Measurements from ENCODE around the gene CRYBG3. TPM values are rescaled to one million over a fixed set of nuclear protein-coding genes. Genes with fewer than 3 reads are reported as not detected.
"Not testable (repeated sequence)": the region's sequence is repeated elsewhere in the genome, so short reads cannot be mapped to it uniquely, and the experiment has no call there.

CRYBG3 gene
- total and polyA plus RNA-seq, 9 donors, result 5.8 to 16.1 (median 13.0) TPM

DNA sequence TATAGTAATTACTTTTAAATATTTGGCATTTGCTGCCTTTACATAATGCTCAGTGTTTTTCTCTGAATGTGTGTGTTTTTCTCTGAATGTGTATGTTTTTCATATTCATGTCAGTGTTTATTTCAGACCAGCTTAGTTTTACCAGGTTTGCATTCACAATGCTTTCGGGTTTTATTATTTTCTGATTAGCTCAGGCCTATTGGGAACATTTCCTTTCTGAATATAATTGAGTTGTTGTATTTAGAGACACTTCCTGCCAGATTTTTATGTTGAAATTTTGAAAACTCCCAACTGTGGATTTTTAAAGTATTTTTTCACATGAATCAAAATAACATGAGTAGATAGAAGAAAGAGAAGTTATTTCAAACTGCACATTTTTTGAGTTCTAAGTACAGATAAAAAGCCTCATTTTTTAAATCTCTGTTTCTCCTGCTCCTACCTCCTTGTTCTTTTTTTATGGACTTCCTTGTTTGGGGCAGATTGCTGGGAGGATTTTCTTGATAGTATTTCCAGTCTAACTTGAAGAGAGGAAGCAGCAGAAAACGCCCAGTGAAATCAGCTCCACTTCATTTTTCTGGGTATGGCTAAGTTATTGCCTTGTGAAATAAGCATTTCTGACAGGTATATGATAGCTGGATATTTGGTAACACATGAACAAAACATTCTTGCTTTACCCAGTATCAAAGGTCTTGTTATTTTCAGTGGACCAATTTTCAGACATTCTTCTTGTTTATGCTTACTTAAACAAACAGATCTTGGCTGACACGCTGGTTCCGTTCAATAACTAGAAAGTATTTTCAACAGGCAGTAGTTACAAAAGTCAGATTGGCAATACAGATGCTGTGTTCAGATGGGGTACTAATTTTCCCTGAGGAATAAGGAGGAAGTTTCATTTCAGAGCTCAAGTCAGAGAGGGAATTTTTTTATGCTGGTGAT lies 79.8 kb downstream of the CRYBG3 start:
- H3K27ac ChIP-seq, result no peak overlapping the region
- WGBS, 3 donors, result 2 to 10% (median 5%) methylated on average over 4 of the region's 4 CpGs
- DNase-seq, result no peak
- H3K9me3 ChIP-seq, result no peaks in the 10 kb centered on the region
- no peak overlapping the region for H3K4me3 ChIP-seq
- TF ChIP-seq, protein P1, sequence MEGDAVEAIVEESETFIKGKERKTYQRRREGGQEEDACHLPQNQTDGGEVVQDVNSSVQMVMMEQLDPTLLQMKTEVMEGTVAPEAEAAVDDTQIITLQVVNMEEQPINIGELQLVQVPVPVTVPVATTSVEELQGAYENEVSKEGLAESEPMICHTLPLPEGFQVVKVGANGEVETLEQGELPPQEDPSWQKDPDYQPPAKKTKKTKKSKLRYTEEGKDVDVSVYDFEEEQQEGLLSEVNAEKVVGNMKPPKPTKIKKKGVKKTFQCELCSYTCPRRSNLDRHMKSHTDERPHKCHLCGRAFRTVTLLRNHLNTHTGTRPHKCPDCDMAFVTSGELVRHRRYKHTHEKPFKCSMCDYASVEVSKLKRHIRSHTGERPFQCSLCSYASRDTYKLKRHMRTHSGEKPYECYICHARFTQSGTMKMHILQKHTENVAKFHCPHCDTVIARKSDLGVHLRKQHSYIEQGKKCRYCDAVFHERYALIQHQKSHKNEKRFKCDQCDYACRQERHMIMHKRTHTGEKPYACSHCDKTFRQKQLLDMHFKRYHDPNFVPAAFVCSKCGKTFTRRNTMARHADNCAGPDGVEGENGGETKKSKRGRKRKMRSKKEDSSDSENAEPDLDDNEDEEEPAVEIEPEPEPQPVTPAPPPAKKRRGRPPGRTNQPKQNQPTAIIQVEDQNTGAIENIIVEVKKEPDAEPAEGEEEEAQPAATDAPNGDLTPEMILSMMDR (IDR thresholded peaks at IDR 0.05), result no peak
- TF ChIP-seq EP300 (IDR thresholded peaks at IDR 0.05) (no peak), POLR2A (IDR thresholded peaks at IDR 0.05) (no peak)
- intact Hi-C loops (cut with DNase I), result no loop called here
- H3K4me1 ChIP-seq (ENCODE audit: insufficient read depth), result peaks cover 2% of the 10 kb centered on the region
- no peaks in the 10 kb centered on the region for H3K27me3 ChIP-seq
- no peaks in the 10 kb centered on the region for H3K36me3 ChIP-seq

DNA sequence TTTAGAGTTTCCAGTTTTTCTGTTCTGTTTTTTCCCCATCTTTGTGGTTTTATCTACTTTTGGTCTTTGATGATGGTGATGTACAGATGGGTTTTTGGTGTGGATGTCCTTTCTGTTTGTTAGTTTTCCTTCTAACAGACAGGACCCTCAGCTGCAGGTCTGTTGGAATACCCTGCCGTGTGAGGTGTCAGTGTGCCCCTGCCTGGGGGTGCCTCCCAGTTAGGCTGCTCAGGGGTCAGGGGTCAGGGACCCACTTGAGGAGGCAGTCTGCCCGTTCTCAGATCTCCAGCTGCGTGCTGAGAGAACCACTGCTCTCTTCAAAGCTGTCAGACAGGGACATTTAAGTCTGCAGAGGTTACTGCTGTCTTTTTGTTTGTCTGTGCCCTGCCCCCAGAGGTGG lies 88.0 kb downstream of the CRYBG3 start:
- H3K36me3 ChIP-seq; H3K9me3 ChIP-seq; H3K27me3 ChIP-seq; intact Hi-C loops (cut with DNase I); DNase-seq; H3K27ac ChIP-seq; H3K4me3 ChIP-seq; H3K4me1 ChIP-seq (ENCODE audit: insufficient read depth): not testable (repeated sequence)
- WGBS, 3 donors, result 86 to 87% methylated on average over 1 to 2 of the region's 3 CpGs; no CpG with 5 or more reads in 1 of the 3 donors

DNA sequence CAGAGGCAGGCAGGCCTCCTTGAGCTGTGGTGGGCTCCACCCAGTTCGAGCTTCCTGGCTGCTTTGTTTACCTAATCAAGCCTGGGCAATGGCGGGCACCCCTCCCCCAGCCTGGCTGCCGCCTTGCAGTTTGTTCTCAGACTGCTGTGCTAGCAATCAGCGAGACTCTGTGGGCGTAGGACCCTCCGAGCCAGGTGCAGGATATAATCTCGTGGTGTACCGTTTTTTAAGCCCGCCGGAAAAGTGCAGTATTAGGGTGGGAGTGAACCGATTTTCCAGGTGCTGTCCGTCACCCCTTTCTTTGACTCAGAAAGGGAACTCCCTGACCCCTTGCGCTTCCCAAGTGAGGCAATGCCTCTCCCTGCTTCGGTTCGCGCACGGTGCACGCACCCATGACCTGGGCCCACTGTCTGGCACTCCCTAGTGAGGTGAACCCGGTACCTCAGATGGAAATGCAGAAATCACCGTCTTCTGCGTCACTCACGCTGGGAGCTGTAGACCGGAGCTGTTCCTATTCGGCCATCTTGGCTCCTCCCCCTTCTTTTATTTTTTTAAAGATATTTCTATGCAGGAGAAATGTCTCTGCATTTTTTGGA lies 88.5 kb downstream of the CRYBG3 start:
- H3K36me3 ChIP-seq; H3K4me1 ChIP-seq (ENCODE audit: insufficient read depth); intact Hi-C loops (cut with DNase I); H3K4me3 ChIP-seq; H3K27me3 ChIP-seq; DNase-seq; H3K27ac ChIP-seq; H3K9me3 ChIP-seq: not testable (repeated sequence)
- WGBS, 3 donors, result 85 to 86% (median 86%) methylated on average over 23 to 24 of the region's 24 CpGs

DNA sequence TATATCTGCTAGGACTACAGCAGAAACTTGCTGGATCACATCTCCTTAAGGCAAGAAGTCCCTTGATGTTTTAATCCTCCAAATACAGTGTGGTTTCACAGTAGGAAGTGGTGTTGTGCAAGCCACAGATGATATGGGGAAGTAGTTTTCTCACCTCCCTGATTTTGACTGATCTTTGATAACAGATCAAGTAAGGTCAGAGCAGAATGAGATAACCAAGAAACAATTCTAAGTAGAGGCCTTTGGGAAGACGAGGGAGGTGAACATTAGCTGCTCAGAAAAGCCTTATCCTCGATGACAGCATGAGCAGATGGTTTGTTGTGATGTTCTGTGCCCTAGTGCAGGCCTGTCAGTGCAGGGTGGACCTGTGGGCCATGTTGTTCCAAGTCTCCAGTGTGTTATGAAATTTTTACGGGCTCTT lies 89.1 kb downstream of the CRYBG3 start:
- intact Hi-C loops (cut with DNase I), result no loop called here
- Histone ChIP-seq H3K27me3 (no peaks in the 10 kb centered on the region), H3K9me3 (no peaks in the 10 kb centered on the region), H3K4me1 (ENCODE audit: insufficient read depth) (no peaks in the 10 kb centered on the region), H3K27ac (no peak overlapping the region), H3K4me3 (no peak overlapping the region), H3K36me3 (no peaks in the 10 kb centered on the region)
- TF ChIP-seq EP300 (IDR thresholded peaks at IDR 0.05) (no peak), POLR2A (IDR thresholded peaks at IDR 0.05) (no peak)
- TF ChIP-seq, protein P1 (IDR thresholded peaks at IDR 0.05), result no peak
- no peak for DNase-seq
- 24 to 58% (median 37%) methylated on average over 3 of the region's 3 CpGs for WGBS, 3 donors

DNA sequence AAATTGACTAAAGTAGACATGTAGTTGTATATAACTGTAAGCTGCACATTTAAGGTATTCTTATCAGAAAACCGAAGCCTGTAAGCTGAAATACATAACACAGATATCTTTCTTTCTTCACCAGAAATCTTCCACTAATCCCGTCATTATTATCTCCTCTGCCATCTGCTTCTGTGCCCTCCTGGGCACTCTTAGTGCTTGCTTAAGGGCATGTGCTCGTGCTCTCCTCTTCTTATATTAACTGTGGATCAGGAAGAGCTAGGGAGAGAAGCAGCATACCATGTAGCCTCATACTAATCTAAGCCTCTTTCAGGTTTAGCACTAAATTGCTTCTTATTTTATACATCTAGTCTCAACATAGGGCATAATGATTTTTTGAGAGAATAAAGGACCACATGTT lies 89.6 kb downstream of the CRYBG3 start:
- DNase-seq, result no peak
- WGBS, 3 donors, result 64 to 78% (median 71%) methylated on average over 3 of the region's 3 CpGs
- H3K27me3 ChIP-seq, result no peaks in the 10 kb centered on the region
- H3K9me3 ChIP-seq, result no peaks in the 10 kb centered on the region
- no peaks in the 10 kb centered on the region for H3K4me1 ChIP-seq (ENCODE audit: insufficient read depth)
- TF ChIP-seq EP300 (IDR thresholded peaks at IDR 0.05), result no peak
- TF ChIP-seq, protein P1 (IDR thresholded peaks at IDR 0.05), result no peak
- no peak for TF ChIP-seq POLR2A (IDR thresholded peaks at IDR 0.05)
- intact Hi-C loops (cut with DNase I), result no loop called here
- no peak overlapping the region for H3K4me3 ChIP-seq
- no peaks in the 10 kb centered on the region for H3K36me3 ChIP-seq
- H3K27ac ChIP-seq, result no peak overlapping the region

All from ovary (tissue), 9 donors.